CD4-positive, alpha-beta T cell (primary cell): ENCODE data around the gene FAM186B. TPM values are rescaled to one million over a fixed set of nuclear protein-coding genes. Genes with fewer than 3 reads are reported as not detected.
A peak's percentile ranks its signal among the peaks of the same experiment; 100 is the strongest.

ENCODE experiments used
- ATAC-seq: fragments of 200-7000 bp; cut with Tn5 transposase; one replicate; pipeline ENCODE4 v1.10.0; 2022; ENCODE audit warnings: mild to moderate bottlenecking; ENCODE audit not compliant: poor library complexity
- CTCF ChIA-PET: fragments of 350-600 bp; sonication (Branson Sonifier 250); formaldehyde crosslinking; loops from one replicate; lab custom pipeline; 2021; ENCODE audit warnings: antibody characterized with exemption, inconsistent platforms; lab: Charles Lee
- POLR2A ChIA-PET: fragments of 350-600 bp; sonication (Branson Sonifier 250); formaldehyde crosslinking; loops from one replicate; lab custom pipeline; 2021; ENCODE audit warnings: antibody characterized with exemption, inconsistent platforms; lab: Charles Lee
- DNase-seq, 14 experiments: peaks; one replicate each; pipeline ENCODE4 v3.0.0-alpha.2; 2013 to 2020; ENCODE audit warnings: mixed read lengths in 2 of 14
- H3K27ac ChIP-seq, 2 donors: one replicate each; pipeline versions ENCODE4 v1.5.1 to v1.7.0; 2013; ENCODE audit warnings: low read length in 2 of 2, low read depth in 1 of 2, mild to moderate bottlenecking in 1 of 2
- H3K27me3 ChIP-seq, 2 experiments: 1 replicate in 1 of 2; 2 replicates in 1 of 2; pipeline versions ENCODE4 v1.6.1 to v1.7.0; 2013; ENCODE audit warnings: low read length in 2 of 2, control low read depth in 1 of 2, mild to moderate bottlenecking in 1 of 2, moderate library complexity in 1 of 2; ENCODE audit not compliant: insufficient read depth in 2 of 2, control insufficient read depth in 1 of 2
- H3K36me3 ChIP-seq: one replicate; pipeline ENCODE4 v1.6.1; 2013; ENCODE audit warnings: low read length, control low read depth; ENCODE audit not compliant: insufficient read depth
- H3K4me1 ChIP-seq: one replicate; pipeline ENCODE4 v1.6.1; 2013; ENCODE audit warnings: low read length, control low read depth; ENCODE audit not compliant: insufficient read depth
- H3K4me3 ChIP-seq: one replicate; pipeline ENCODE4 v1.5.1; 2013; ENCODE audit warnings: mild to moderate bottlenecking, low read length, moderate library complexity
- H3K9me3 ChIP-seq, 2 experiments: 1 replicate in 1 of 2; 2 replicates in 1 of 2; pipeline versions ENCODE4 v1.6.1 to v1.7.0; 2013; ENCODE audit warnings: low read length in 2 of 2, mild to moderate bottlenecking in 2 of 2, control low read depth in 1 of 2, moderate library complexity in 1 of 2; ENCODE audit not compliant: control insufficient read depth in 1 of 2, insufficient read depth in 1 of 2
- H3K27ac Mint-ChIP-seq: one replicate; pipeline ENCODE4 v1.8.0; 2020; ENCODE audit warnings: mixed read lengths
- H3K27me3 Mint-ChIP-seq: one replicate; pipeline ENCODE4 v1.8.0; 2021; ENCODE audit warnings: mixed read lengths
- H3K36me3 Mint-ChIP-seq: one replicate; pipeline ENCODE4 v1.8.0; 2021; ENCODE audit warnings: low read depth, mixed read lengths
- H3K4me1 Mint-ChIP-seq: one replicate; pipeline ENCODE4 v1.8.0; 2021; ENCODE audit warnings: low read depth, mixed read lengths
- H3K4me3 Mint-ChIP-seq: one replicate; pipeline ENCODE4 v1.8.0; 2020; ENCODE audit warnings: mild to moderate bottlenecking, mixed read lengths
- H3K9me3 Mint-ChIP-seq: one replicate; pipeline ENCODE4 v1.8.0; 2020; ENCODE audit warnings: mixed read lengths
- CTCF ChIP-seq: fragments of 200-600 bp; IDR thresholded peaks from one replicate; pipeline ENCODE4 v1.8.0; 2022; ENCODE audit warnings: antibody characterized with exemption, mild to moderate bottlenecking
- intact Hi-C, 2 experiments: fragments of 100-400 bp; cut with DNase I in 1 of 2; cut with micrococcal nuclease in 1 of 2; formaldehyde crosslinking; loops; one replicate each; pipeline versions ENCODE4 v1.15.1 to v1.9.0; 2023 to 2025; cut with DNase I, micrococcal nuclease
- total RNA-seq, 174 experiments: library from RNA in 2 of 174; stranded (reverse) in 2 of 174; gene quantifications; one replicate each; pipeline ENCODE4 v1.2.3 and lab custom pipeline; 2021 to 2026

The FAM186B gene
- total RNA-seq, 2 experiments from 2014 or later, result 0.64 to 0.74 TPM

- peaks cover 44% of the 10 kb centered on the region for H3K36me3 Mint-ChIP-seq
- H3K27ac Mint-ChIP-seq, result peak overlapping the region; percentile 53
- intact Hi-C loops, result no loop called here
- TF ChIP-seq CTCF, result no peak
- H3K27ac ChIP-seq, result no peak overlapping the region
- H3K9me3 Mint-ChIP-seq, result no peaks in the 10 kb centered on the region
- H3K4me1 ChIP-seq, result peaks cover 6% of the 10 kb centered on the region
- H3K4me3 ChIP-seq, result no peak overlapping the region
- H3K27me3 Mint-ChIP-seq, result peaks cover 4% of the 10 kb centered on the region
- no peak for DNase-seq
- ChIA-PET POLR2A (no interaction called here), CTCF (interaction anchor here (1.2 kb wide), 1 partner anchor 67 kb away, joined by 3 read pairs; the partner anchor contains the start of gene PRPF40B)
- H3K36me3 ChIP-seq, result peaks cover 44% of the 10 kb centered on the region
- H3K27me3 ChIP-seq, result no peaks in the 10 kb centered on the region
- no peak for ATAC-seq
- H3K4me3 Mint-ChIP-seq, result no peak overlapping the region
- no peaks in the 10 kb centered on the region for H3K9me3 ChIP-seq
- peaks cover 7% of the 10 kb centered on the region for H3K4me1 Mint-ChIP-seq
Measured at GRCh38 chr12:49556391-49557186, 48.9 kb downstream of the FAM186B start.

GRCh38 chr12:49555631-49556390 lies 49.6 kb downstream of the FAM186B start:
- Histone ChIP-seq H3K9me3 (no peaks in the 10 kb centered on the region), H3K27ac (no peak overlapping the region), H3K27me3 (no peaks in the 10 kb centered on the region), H3K4me3 (no peak overlapping the region), H3K36me3 (peaks cover 36% of the 10 kb centered on the region), H3K4me1 (peaks cover 6% of the 10 kb centered on the region)
- no peak overlapping the region for H3K4me3 Mint-ChIP-seq
- TF ChIP-seq CTCF, result no peak
- H3K36me3 Mint-ChIP-seq, result peaks cover 36% of the 10 kb centered on the region
- ChIA-PET CTCF (no interaction called here), POLR2A (interaction anchor here (2.9 kb wide), 1 partner anchor 67 kb away, joined by 6 read pairs; the partner anchor contains the start of gene PRPF40B)
- H3K27ac Mint-ChIP-seq, result peak overlapping the region; percentile 53
- intact Hi-C loops, result no loop called here
- H3K27me3 Mint-ChIP-seq, result peaks cover 4% of the 10 kb centered on the region
- H3K4me1 Mint-ChIP-seq, result peaks cover 7% of the 10 kb centered on the region
- no peak for ATAC-seq
- H3K9me3 Mint-ChIP-seq, result no peaks in the 10 kb centered on the region
- no peak for DNase-seq

- ChIA-PET POLR2A (interaction anchor here (1.5 to 2.9 kb wide), 4 partner anchors 9 to 69 kb away, joined by 3 to 6 read pairs (median 4); partner anchors contain the start of genes MCRS1 and PRPF40B), CTCF (interaction anchor here (0.6 to 1.7 kb wide), 7 partner anchors 16 to 196 kb away, joined by 3 to 9 read pairs (median 3); partner anchors contain the start of genes KCNH3 and SPATS2)
- no peak for DNase-seq
- no peak overlapping the region for H3K4me3 ChIP-seq
- Mint-ChIP-seq H3K9me3 (no peaks in the 10 kb centered on the region), H3K27me3 (peaks cover 9% of the 10 kb centered on the region), H3K4me3 (no peak overlapping the region), H3K4me1 (peaks cover 7% of the 10 kb centered on the region), H3K27ac (no peak overlapping the region), H3K36me3 (peaks cover 21% of the 10 kb centered on the region)
- no peak for ATAC-seq
- peaks cover 0 to 9% of the 10 kb centered on the region in 2 experiments for H3K27me3 ChIP-seq
- H3K27ac ChIP-seq, result no peak overlapping the region
- peaks cover 0 to 4% of the 10 kb centered on the region in 2 experiments for H3K9me3 ChIP-seq
- H3K4me1 ChIP-seq, result peaks cover 9% of the 10 kb centered on the region
- H3K36me3 ChIP-seq, result peaks cover 21% of the 10 kb centered on the region
- intact Hi-C loops, result loop anchor here in 1 of 2 experiments (5.0 kb wide), 2 partner anchors 73 to 153 kb away; partner anchors contain the start of gene FMNL3
- no peak for TF ChIP-seq CTCF
Measured at GRCh38 chr12:49554266-49554665, 51.2 kb downstream of the FAM186B start.
